Measurements from ENCODE around the gene PLA2G4A. TPM values are rescaled to one million over a fixed set of nuclear protein-coding genes. Genes with fewer than 3 reads are reported as not detected.

Gene PLA2G4A
- total RNA-seq (2022; extraction: Qiagen RNA extraction; ENCODE audit: low read depth): 9.6 to 14.1 TPM (median 11.7 TPM) in 5 replicates

DNA sequence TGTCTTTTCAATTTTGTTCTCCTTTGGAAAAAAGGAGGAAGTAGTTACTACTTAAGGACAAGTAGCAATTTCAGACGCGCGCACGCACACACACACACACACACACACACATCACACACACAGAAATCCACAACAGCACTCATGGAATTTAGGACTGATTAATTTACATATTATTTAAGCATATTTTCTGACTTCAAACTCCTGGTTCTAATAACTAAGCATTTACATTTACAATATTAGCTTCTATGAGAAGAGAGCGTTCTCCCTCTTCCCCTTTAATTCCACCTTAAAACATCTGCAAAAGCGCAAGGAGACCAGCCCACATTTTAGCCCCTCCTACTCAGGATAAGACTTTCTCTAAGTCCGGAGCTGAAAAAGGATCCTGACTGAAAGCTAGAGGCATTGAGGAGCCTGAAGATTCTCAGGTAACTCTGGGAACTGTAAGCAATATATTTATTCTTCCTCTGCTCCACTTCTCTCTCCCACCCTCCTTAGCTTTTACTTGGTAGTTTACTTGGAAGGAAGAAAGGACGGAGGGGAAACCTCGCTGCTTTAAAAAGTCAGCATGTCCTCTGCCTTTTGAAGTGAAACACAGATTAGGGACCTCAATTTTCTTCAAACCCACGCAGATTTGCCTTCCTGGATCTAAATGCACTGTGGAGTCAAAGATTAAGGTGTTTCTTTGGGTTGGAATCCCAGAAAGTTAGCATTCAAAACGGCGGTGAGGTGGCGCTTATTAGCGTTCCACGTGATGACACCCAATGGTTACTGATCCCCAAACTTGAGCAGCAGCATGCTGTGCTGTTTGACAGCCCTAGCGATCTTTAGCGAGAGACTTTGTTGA lies at the start of gene PLA2G4A:
PLA2G4A (plus strand) TSS at position 339 of the 844 bp plus-strand sequence. CDS start 25,406 bp downstream, outside the sequence.

Other genes starting within 250 kb of the PLA2G4A start
- gene PTGS2, start 148.5 kb upstream of the PLA2G4A start, total RNA-seq (2022; extraction: Qiagen RNA extraction; ENCODE audit: low read depth): 10.0 to 16.4 TPM (median 13.3 TPM) in 5 replicates